GM19455 (cell line): ENCODE measurements around the gene LIN28B.
A peak's percentile ranks its signal among the peaks of the same experiment; 100 is the strongest.
"Not testable (repeated sequence)": the region's sequence is repeated elsewhere in the genome, so short reads cannot be mapped to it uniquely, and the experiment has no call there.

Experiments
- ATAC-seq: cut with Tn5 transposase; IDR thresholded peaks from one replicate; pipeline ENCODE4 v1.9.1; 2021; ENCODE audit not compliant: unreplicated experiment

Gene LIN28B, protein sequence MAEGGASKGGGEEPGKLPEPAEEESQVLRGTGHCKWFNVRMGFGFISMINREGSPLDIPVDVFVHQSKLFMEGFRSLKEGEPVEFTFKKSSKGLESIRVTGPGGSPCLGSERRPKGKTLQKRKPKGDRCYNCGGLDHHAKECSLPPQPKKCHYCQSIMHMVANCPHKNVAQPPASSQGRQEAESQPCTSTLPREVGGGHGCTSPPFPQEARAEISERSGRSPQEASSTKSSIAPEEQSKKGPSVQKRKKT

DNA sequence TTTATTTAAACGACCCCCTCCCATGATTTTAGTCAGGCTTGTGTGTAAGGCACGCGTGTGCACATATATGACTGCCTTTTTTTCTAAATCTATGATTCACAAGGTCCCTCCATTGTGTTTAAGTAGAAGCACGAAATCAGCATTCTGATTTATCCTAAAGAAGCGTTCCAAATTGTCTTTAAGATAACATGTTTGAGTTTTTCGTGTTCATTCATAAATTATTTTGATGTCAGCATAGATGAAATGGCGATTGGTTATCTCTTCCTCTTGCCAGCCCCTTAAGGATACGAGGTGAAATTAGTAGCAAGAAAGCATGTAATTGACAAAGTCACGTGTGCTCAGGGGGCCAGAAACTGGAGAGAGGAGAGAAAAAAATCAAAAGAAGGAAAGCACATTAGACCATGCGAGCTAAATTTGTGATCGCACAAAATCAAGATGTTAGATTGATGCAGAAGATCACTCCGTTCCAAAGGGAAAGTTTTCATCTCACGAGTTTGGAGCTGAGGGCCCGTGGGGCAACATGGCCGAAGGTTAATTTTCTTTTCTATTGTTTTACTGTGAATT lies at the start of gene LIN28B:
LIN28B (plus strand) TSS at position 377 of the 564 bp plus-strand sequence; CDS start at position 521, 144 bp downstream.
- no peak for ATAC-seq

DNA sequence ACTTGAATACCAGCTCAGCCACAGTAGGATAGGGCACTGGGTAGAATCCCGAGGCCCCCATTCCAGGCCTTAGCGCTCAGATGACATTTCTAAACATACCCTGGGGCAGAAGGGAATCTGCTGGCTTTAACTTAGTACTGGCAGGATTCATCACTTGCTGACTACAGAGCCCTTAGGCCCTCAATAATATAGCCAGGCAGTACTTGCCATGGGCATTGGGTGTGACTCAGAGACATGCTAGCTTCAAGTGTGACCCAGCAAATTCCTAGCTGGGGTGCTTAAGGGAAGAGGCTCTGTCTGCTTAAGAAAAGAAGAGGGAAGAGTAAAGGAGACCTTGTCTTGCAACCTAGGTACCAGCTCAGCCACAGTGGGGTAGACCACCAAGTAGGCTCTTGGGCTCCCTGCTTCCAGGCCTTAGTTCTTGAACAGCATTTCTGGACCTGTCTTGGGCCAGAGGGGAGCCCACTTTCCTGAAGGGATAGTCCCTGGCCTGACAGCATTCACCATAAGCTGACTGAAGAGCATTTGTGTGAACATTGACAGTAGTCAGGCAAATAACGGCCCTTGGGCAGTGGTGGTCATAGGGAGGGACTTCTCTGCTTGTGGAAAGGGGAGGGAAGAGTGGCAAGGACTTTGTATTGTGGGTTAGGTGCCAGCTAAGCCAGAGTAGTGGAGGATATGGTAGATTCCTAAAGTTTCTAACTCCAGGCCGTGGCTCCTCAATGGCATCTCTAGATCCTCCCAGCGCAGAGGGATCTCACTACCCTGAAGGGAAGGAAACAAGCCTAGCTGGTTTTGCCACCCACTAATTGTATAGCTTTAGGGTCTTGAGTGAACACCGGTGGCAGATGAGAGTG lies 48.6 kb upstream of the LIN28B start:
- no peak for ATAC-seq

DNA sequence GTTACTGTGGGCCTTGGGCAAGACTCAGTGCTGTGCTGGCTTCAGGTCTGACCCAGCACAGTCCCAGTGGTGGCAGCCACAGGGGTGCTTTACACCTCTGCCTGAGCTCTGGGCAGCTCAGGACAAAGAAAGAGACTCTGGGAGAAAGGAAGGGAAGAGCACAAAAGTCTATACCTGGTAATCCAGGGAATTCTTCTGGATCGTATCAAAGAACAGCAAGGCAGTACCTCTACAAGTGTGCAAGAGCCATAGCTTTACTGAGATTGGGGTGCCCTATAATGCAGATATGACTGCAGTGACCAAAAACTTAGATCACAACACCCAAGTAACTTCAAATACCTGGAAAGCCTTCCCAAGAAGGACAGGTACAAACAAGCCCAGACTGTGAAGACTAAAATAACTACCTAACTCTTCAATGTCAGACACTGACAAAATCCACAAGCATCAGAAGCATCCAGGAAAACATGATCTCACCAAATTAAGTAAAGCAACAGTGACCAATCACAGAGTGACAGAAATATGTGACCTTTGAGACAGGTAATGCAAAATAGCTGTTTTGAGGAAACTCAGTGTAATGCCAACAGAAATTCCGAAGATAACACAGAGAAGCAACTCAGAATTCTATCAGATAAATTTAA lies 47.9 kb upstream of the LIN28B start:
- no peak for ATAC-seq

DNA sequence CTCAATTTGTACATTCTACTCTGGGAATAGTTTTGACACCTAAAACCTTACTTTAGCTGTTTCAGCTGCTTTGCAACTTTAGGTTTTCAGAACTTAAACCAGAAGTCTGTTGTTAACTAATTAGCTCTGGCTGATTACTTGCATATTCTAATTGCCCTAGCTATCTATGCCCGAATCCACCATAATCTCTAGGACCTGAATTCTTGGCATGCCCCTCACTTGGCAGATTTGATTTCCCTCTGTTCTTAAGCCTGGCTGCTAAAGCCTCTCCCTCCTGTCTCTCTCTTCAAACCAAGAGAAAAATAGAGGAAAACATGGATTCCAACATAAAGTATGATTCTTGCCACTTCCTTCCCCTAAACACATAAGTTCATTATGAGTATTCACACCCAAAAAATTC lies 35.0 kb upstream of the LIN28B start:
- no peak for ATAC-seq

DNA sequence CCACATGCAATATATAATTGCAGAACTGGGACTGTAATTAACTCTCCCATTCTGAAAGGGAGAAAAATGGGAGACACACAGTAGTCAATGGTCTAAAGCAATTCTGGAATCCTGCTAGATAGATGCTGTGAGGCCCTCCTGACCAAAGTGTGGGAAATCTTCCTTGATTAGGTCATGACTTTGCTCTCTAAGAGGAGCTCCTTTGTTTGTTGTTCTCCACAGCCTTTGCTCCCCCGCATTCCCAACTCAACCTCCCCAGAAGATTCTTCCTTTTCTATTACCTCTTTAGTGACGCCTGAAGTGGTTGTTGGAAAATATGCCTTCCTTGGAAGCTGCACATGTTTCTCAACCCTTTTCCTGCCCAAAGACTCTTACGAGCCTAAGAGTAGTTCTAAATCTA lies 28.8 kb upstream of the LIN28B start:
- no peak for ATAC-seq

DNA sequence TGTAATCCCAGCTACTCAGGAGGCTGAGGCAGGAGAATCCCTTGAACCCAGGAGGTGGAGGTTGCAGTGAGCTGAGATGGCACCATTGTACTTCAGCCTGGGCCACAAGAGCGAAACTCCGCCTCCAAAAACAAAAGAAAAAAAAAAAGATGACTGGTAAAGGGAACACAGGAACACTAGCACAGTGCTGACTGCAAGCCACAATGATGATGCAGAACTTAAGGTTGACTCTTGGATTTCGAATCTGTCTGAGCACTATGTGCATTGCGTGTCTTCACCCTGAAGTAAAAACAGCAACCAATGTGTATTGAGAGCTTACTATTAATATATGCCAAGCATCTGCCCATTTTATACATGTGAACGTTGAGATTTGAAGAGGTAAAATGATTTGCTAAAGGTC lies 27.6 kb upstream of the LIN28B start:
- ATAC-seq: no peak

DNA sequence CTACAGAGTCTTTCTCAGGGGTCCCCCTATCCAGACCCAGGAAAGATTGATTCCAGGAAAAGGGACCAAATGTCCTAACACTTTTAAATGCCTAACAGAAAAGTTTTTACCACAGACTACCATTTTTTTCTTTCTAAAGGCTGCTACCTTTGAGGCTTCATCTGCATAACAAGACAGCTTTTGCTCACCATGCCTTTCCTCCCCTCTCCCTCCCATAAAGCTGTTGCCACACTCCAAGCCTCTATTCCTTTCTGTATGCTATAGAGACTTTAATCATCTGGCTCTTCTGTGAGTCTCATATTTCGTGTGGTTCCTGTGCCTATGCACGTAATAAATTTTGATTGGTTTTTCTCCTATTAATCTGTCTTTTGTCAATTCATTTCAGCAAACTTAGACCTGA lies 26.0 kb upstream of the LIN28B start:
- ATAC-seq: no peak

DNA sequence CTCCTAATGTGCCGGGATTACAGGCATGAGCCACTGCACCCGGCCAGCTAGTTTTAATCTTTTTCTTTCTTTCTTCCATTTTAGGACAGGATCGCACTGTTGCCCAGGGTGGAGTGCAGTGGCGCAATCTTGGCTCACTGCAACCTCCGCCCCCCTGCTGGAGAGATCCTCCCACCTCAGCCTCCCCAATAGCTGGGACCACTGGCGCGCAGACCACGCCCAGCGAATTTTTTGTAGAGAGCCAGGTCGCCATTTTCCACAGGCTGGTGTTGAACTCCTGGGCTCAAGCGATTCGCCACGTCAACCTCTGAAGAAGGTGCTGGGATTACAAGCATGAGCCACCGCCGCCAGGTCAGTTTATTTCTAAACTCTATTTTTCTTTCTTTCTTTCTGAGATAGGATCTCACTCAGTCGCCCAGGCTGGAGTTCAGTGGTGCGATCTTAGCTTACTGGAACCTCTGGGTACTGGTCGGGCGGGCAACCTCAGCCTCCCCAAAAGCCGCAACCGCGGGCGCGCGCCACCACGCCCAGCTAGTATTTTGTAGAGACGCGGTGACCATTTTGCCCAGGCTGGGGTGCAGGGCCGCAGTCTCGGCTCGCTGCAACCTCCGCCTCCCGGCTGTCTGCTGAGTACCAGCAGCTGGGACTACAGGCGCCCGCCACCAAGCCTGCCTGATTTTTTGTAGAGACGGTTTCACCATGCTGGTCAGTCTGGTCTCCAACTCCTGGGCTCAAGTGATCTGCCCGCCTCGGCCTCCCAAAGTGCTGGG lies 20.0 kb upstream of the LIN28B start:
- no peak for ATAC-seq

DNA sequence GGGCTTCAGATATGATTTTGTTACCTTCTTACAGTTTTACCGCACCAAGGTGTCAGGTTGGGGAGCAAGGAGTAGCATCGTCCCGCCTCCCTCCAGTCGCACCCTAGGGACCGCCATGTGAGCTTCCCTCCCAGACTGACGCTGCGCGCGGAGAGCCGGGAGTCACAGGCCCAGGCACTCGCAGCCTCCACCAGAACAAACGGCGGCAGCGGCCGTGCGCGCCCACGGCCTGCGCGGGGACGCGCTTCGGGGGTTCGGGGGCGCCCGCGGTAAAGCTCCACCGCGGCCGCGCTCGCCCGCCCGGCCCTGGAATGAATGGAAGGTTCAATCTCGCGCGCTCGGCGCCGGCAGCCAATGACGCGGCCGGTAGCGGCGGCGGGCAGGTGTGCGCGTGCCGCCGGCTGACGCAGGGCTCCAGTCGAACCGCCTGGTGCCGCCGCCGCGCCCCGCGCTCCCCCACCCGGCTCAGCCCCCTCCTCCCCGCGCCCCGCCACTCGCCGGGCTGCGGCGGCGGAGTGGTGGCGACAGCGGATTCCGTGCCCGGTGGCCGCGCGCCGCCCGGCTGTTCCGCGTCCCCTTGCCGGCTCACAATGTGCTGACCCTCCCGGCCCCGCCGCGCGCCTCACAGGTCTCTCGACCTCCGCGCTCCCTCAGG lies 16.5 kb upstream of the LIN28B start:
- no peak for ATAC-seq

DNA sequence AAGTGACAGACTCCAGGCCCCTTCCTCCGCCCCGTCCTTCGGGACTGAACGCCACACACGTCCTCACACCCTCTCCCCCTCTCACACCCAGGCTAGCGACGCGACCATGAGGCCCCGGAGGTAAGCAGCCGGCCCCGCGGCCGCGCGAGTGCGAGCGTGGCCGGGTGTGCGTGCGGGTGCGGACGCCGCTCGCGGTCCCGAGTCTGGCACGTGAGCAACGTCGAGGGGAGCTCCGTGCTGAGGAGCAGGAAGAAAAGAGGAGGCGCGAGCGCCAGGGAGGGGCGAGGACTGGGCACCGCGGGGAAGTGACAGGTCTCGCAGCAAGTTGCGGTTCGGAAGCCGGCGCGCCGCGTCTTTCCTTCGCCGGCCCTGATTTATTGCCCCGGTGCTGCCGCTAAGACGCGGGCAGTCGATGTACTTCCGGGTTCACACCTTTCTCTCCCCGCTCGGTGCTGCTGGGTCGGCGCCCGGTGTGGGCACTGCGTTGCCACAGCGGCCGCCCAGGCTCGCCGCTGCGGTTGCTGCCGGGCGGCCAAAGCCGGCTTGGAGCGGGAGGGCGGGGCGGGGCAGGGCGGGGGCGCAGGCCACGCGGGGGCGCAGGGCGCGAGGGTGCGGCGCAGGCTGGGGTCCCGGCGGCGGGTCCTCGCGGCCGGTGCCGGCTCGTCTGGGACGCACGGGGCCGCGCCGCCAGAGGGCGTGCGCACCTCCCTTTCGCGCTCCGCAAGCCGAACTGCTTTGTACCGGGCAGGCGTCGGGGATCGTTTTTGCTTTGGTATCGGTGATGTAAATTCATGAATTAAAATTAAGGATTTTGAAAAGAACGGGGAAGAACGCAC lies 15.8 kb upstream of the LIN28B start:
- ATAC-seq: peak; percentile 66

DNA sequence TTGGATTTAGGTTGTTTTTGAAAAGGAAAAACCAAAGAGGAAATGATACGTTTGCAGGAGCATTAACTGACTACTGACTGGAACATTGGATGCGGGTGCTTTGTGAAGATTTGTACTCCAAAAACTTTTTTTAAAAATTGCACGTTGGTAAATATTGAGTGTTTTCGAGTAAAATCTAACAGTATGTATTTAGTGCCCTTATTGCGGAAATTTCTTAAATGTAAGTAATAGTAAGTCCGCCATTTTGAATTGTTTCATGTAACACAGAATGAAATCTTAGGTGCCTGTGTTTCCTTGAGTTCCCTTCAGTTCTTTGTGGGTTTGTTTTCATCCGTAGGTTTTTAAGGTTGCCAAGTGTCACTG lies 15.2 kb upstream of the LIN28B start:
- no peak for ATAC-seq

DNA sequence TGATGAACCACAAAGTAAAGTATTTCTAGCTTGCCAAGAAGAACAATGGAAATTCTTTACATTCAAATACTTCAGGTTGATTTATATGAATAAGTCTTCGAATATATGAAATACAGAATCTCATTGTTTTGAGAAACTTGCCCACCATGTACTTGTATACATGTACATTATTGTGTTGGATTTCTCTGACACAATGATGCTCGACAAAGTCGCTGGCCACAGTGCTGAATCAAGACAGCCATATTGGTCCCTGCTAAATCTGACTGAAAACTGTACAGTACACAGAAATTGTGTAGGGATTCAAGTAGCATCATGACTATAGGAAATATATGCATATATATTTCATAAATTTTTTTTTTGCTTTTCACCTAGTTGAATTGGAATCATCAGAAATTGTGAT lies 13.1 kb upstream of the LIN28B start:
- ATAC-seq: no peak

DNA sequence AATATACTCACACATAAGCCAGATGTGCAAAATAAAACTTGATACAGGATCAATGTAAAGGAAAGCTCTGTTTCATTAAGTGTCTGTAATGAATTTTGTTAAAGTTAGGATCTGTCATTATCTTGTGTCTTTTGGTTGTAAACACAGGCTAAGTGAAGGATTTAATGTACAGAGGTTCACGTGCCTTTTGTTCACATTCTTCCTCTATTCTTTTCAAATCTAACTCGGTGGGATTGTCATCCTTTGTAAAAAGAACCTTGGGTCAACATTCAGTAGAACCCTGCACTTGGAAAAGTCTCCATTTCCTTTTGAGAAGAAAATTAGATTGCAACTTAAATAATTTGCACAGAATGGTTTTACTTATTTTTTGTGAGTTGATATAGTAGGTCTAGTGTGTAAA lies 7.7 kb upstream of the LIN28B start:
- no peak for ATAC-seq

DNA sequence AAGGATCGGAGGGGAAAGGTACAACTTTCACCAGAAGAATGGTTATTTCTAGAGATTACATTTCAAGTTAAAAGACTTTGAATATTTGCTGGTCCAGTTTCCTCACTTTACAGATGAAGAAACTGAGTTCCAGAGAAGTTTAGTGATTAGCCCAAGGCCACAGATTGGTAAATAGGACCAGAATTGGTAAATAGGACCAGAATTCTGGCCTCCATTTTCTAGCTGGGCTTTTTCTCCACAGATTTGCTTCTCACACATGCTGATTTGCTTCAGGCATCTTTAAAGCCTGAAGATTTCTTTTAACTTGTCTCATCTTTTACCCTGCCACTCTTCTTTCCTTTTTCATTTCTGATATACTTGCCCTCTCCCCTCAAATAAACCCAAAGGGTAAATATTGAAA lies 5.2 kb upstream of the LIN28B start:
- ATAC-seq: no peak

DNA sequence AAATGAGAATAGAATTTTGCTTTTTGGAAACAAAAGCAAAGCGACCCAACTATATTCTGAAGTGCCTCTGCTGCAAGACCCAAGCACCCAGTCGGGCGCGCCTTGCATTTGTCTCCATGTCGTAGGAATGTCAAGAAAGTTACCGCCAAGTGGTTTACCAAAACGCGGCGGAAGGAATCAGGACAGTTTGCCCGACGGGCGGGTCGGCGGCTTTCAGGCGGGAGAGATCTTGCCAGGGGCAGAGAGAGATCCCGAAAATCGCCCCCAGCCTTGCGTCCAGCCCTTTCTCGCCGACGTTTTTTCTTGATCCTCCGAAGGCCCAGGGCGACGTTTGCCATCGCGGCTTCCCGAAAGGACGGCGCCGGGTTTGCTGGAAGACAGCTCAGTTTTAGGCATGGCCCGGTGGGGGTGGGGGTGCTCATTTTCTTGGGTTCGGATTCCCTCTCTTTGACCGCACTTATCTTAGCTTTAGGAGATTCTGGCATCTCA lies 4.0 kb upstream of the LIN28B start:
- no peak for ATAC-seq

DNA sequence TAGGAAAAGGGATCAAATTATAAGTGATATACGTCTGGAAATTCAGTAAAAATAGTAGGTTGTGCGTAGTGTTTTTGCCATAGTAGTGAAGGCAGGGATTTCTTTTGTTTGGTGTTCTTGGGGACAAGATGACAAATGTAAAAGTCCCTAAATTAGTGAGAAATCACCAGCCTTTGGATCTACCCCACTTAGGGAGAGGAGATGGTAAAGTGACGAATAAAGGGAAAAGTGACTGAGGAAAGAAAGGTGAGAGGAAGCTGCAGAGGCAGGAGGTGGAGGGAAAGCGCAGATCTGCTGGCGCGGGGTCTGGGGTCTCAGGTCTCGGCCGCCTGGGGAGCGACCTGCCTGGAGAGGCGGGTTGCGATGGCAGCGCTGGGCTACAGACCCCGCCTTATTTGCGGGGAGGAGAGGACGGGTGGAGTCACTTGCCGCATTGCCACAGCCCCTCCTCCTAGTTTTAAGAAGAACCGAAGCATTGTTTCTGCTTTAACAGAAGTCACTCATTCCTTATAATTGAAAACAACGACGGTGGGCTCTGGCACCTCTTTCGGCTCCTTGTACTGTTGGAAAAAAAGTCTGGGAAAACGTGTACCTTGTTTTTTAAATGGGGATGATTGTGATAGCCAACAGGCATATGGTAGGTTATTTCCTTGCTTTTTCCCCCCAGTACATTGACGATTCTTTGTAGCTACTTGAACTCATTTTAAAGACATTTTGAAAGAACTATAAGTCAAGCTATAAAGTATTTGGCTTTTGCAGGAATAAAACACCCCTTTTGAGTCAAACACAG lies 3.3 kb upstream of the LIN28B start:
- ATAC-seq: not testable (repeated sequence)

DNA sequence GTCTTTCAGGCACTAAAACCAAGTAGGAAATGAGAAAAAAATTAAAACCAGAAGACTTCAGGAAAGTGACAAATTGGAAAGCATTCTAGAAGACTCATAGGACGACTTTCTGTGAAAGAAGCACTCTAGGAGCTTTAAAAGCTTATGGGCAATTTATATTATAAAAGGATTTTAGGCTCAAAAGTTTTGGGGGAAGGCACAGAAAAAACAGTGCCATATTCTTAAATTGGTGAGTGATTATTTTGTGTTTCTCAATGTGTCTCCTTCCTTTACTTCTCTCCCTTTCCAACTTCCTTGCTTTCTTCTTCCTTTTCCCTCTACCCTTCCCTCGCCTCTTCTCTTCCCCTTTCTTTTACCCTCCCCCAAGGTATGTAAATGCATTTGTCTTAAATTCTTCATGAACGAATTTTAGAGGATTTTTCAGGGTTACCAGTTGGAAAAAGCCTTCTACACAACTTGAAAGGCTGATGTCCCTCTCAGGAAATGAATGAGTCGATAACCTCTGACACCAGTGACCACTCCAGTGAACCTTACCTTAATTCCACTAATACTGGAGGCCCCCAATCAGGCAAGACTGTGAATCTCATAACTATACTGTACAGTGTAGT lies 2.6 kb upstream of the LIN28B start:
- ATAC-seq: no peak

DNA sequence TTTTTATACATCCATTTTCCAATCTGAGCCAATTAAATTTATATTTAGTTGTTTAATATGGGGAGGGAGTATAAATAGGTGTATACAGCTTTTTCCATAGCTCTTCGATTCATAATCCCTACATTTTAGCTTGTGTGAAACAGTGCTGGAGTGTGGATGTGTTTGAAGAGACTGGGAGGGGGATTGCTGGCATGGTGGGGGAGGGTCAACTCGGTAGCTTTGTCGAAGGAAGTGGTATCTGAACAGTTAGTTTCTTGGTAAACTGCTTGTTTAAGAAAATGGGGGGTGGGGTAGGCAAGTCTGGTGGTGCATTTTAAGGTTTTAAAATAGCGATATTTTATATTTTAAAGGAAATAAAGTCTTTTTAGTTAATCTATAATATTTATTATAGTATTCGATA lies 1.4 kb upstream of the LIN28B start:
- ATAC-seq: no peak
